HEK293 (cell line): ENCODE results near the gene CACNG7.

Source experiments
- CTCF ChIA-PET: fragments of 350-600 bp; formaldehyde crosslinking; extraction: SDS; loops from one replicate; lab custom pipeline; 2021; ENCODE audit warnings: antibody characterized with exemption; lab: Yijun Ruan, JAX
- POLR2A ChIA-PET: fragments of 300-600 bp; formaldehyde crosslinking; extraction: SDS; loops from one replicate; lab custom pipeline; 2020; ENCODE audit warnings: antibody characterized with exemption, inconsistent platforms; lab: Yijun Ruan, JAX
- H3K27ac ChIP-seq: fragments of 200-500 bp; sonication (Bioruptor generic); 2 replicates; pipeline ENCODE4 v1.5.1; 2014; ENCODE audit warnings: low read depth, low read length, control low read depth, inconsistent platforms; ENCODE audit errors: extremely low read depth
- H3K36me3 ChIP-seq, 2 experiments: fragments of 200-500 bp in 1 of 2; sonication (Bioruptor generic) in 1 of 2; 1 replicate in 1 of 2; 2 replicates in 1 of 2; pipeline ENCODE4 v1.5.1; 2014 to 2017; ENCODE audit warnings: inconsistent platforms in 2 of 2, low read length in 2 of 2; ENCODE audit not compliant: control insufficient read depth in 2 of 2, insufficient read depth in 1 of 2
- H3K4me1 ChIP-seq: fragments of 200-500 bp; sonication (Bioruptor generic); 2 replicates; pipeline ENCODE4 v1.5.1; 2014; ENCODE audit warnings: mild to moderate bottlenecking, low read length, inconsistent platforms; ENCODE audit not compliant: control insufficient read depth, insufficient read depth
- H3K4me3 ChIP-seq: 2 replicates; pipeline ENCODE4 v1.5.1; 2011; ENCODE audit warnings: low read depth, mild to moderate bottlenecking, control low read depth, low read length, moderate library complexity
- H3K9me3 ChIP-seq: fragments of 200-500 bp; sonication (Bioruptor generic); 2 replicates; pipeline ENCODE4 v1.5.1; 2014; ENCODE audit warnings: low read depth, low read length, inconsistent platforms; ENCODE audit not compliant: control insufficient read depth, insufficient read depth
- KLF1 ChIP-seq: fragments of 450-650 bp; formaldehyde crosslinking; IDR thresholded peaks from 2 replicates; pipeline ENCODE4 v1.5.1; 2016; ENCODE audit warnings: missing biosample characterization, missing genetic modification characterization
- KLF9 ChIP-seq: fragments of 450-650 bp; formaldehyde crosslinking; IDR thresholded peaks from 2 replicates; pipeline ENCODE4 v1.5.1; 2016; ENCODE audit warnings: missing biosample characterization, missing genetic modification characterization, low read depth
- RBAK ChIP-seq: fragments of 450-650 bp; formaldehyde crosslinking; IDR thresholded peaks from 2 replicates; pipeline ENCODE4 v1.5.1; 2016; ENCODE audit warnings: missing biosample characterization, missing genetic modification characterization
- SALL2 ChIP-seq: fragments of 450-650 bp; formaldehyde crosslinking; IDR thresholded peaks from 2 replicates; pipeline ENCODE4 v1.5.0; 2017; ENCODE audit warnings: missing biosample characterization, mild to moderate bottlenecking, missing genetic modification characterization, borderline replicate concordance
- ZNF10 ChIP-seq: fragments of 450-650 bp; formaldehyde crosslinking; IDR thresholded peaks from 2 replicates; pipeline ENCODE4 v1.5.1; 2017; ENCODE audit warnings: missing biosample characterization, missing genetic modification characterization
- ZNF16 ChIP-seq: fragments of 450-650 bp; formaldehyde crosslinking; IDR thresholded peaks from 2 replicates; pipeline ENCODE4 v1.5.1; 2016; ENCODE audit warnings: low read depth, missing biosample characterization, missing genetic modification characterization
- ZNF221 ChIP-seq: fragments of 450-650 bp; formaldehyde crosslinking; IDR thresholded peaks from 2 replicates; pipeline ENCODE4 v1.5.1; 2017; ENCODE audit warnings: missing biosample characterization, missing genetic modification characterization, borderline replicate concordance
- ZNF23 ChIP-seq: fragments of 450-650 bp; formaldehyde crosslinking; IDR thresholded peaks from 2 replicates; pipeline ENCODE4 v1.5.1; 2016; ENCODE audit warnings: missing biosample characterization, missing genetic modification characterization, borderline replicate concordance
- ZNF266 ChIP-seq: fragments of 450-650 bp; formaldehyde crosslinking; IDR thresholded peaks from 2 replicates; pipeline ENCODE4 v1.5.1; 2016; ENCODE audit warnings: missing biosample characterization, missing genetic modification characterization, low read depth
- ZNF311 ChIP-seq: fragments of 450-650 bp; formaldehyde crosslinking; IDR thresholded peaks from 2 replicates; pipeline ENCODE4 v1.5.1; 2017; ENCODE audit warnings: missing biosample characterization, missing genetic modification characterization, borderline replicate concordance
- ZNF335 ChIP-seq: fragments of 450-650 bp; formaldehyde crosslinking; conservative IDR thresholded peaks from 2 replicates; pipeline ENCODE4 v1.5.1; 2016; ENCODE audit warnings: missing biosample characterization, missing genetic modification characterization
- ZNF423 ChIP-seq: fragments of 450-650 bp; formaldehyde crosslinking; IDR thresholded peaks from 2 replicates; pipeline ENCODE4 v1.5.1; 2016; ENCODE audit warnings: missing biosample characterization, missing genetic modification characterization
- ZNF530 ChIP-seq: fragments of 450-650 bp; formaldehyde crosslinking; IDR thresholded peaks from 2 replicates; pipeline ENCODE4 v1.5.1; 2016; ENCODE audit warnings: low read depth, missing biosample characterization, missing genetic modification characterization
- ZNF677 ChIP-seq: fragments of 450-650 bp; IDR thresholded peaks from 2 replicates; pipeline ENCODE4 v1.5.0; 2018; ENCODE audit warnings: missing biosample characterization, mild to moderate bottlenecking, missing genetic modification characterization, moderate library complexity
- ZNF768 ChIP-seq: fragments of 450-650 bp; formaldehyde crosslinking; IDR thresholded peaks from 2 replicates; pipeline ENCODE4 v1.5.1; 2018; ENCODE audit warnings: missing biosample characterization, mild to moderate bottlenecking, missing genetic modification characterization
- ZSCAN16 ChIP-seq: fragments of 450-650 bp; formaldehyde crosslinking; IDR thresholded peaks from 2 replicates; pipeline ENCODE4 v1.5.1; 2016; ENCODE audit warnings: missing biosample characterization, missing genetic modification characterization
- TF ChIP-seq, protein P1 (sequence below): fragments of 450-650 bp; formaldehyde crosslinking; IDR thresholded peaks from 2 replicates; pipeline ENCODE4 v1.5.1; 2017; ENCODE audit warnings: missing biosample characterization, missing genetic modification characterization
- TF ChIP-seq, protein P2 (sequence below): fragments of 450-650 bp; formaldehyde crosslinking; IDR thresholded peaks from 2 replicates; pipeline ENCODE4 v1.5.1; 2016; ENCODE audit warnings: missing biosample characterization, missing genetic modification characterization

CACNG7 gene

DNA sequence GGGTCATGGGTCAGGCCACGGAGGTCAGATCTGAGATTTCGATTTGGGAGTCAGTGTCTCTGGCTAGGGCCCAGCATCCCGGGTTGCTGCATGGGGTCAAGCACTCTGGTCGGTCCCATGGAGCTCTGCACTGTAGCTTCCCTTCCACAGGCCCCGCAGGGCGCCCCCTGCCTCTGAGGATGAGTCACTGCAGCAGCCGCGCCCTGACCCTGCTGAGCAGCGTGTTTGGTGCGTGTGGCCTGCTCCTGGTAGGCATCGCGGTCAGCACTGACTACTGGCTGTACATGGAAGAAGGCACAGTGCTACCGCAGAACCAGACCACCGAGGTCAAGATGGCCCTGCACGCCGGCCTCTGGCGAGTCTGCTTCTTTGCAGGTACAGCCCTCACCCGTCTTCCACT lies 3.6 kb downstream of the CACNG7 start:
- ChIA-PET POLR2A (interaction anchor here (0.6 kb wide), 1 partner anchor 11 kb away, joined by 3 read pairs; no protein-coding TSS in a partner anchor), CTCF (interaction anchor here (0.5 to 1.4 kb wide), 10 partner anchors 9 to 202 kb away, joined by 3 to 4 read pairs (median 3); no protein-coding TSS in a partner anchor)
- Histone ChIP-seq H3K36me3 (no peaks in the 10 kb centered on the region), H3K27ac (no peak overlapping the region), H3K9me3 (no peaks in the 10 kb centered on the region), H3K4me1 (no peaks in the 10 kb centered on the region), H3K4me3 (no peak overlapping the region)
- TF ChIP-seq ZNF23 (tag by site-specific recombination) (no peak), ZNF423 (tag by site-specific recombination) (no peak), KLF1 (no peak), RBAK (tag by site-specific recombination) (no peak), ZSCAN16 (tag by site-specific recombination) (no peak), ZNF16 (tag by site-specific recombination) (no peak), SALL2 (no peak), ZNF266 (tag by site-specific recombination) (no peak), ZNF677 (tag by site-specific recombination) (no peak), ZNF530 (tag by site-specific recombination) (no peak), ZNF768 (tag by site-specific recombination) (no peak)
- TF ChIP-seq, protein P1, sequence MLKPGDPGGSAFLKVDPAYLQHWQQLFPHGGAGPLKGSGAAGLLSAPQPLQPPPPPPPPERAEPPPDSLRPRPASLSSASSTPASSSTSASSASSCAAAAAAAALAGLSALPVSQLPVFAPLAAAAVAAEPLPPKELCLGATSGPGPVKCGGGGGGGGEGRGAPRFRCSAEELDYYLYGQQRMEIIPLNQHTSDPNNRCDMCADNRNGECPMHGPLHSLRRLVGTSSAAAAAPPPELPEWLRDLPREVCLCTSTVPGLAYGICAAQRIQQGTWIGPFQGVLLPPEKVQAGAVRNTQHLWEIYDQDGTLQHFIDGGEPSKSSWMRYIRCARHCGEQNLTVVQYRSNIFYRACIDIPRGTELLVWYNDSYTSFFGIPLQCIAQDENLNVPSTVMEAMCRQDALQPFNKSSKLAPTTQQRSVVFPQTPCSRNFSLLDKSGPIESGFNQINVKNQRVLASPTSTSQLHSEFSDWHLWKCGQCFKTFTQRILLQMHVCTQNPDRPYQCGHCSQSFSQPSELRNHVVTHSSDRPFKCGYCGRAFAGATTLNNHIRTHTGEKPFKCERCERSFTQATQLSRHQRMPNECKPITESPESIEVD (tag by site-specific recombination): no peak

DNA sequence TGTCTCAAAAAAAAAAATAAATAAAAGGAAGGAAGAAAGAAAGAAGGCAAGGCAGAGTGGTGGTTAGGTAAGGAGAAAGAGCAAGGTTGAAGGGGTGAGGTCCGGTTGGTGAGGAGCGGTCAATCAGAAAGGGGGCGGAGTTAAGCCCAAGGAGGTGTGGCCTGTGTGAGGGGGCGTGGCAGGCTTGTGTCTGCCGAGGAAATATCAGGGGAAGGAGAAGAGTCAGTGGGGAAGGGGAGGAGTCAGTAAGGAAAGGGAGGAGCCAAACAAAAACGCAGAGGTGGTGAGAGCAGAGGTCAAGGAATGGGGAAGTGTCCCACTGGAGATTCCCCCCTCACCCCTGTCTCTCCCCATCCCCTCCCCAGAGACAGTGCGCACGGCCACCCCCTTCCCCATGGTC lies 5.9 kb downstream of the CACNG7 start:
- Histone ChIP-seq H3K4me3 (no peak overlapping the region), H3K36me3 (no peaks in the 10 kb centered on the region), H3K9me3 (no peaks in the 10 kb centered on the region), H3K4me1 (no peaks in the 10 kb centered on the region), H3K27ac (no peak overlapping the region)
- peak; percentile 60; the same call in 1 of the 2 replicates for TF ChIP-seq KLF9 (tag by site-specific recombination)
- TF ChIP-seq ZNF10 (tag by site-specific recombination): peak; percentile 66; the same call in 1 of the 2 replicates
- no peak for TF ChIP-seq ZNF221 (tag by site-specific recombination)
- TF ChIP-seq KLF1: peak; percentile 55; the same call in 1 of the 2 replicates
- TF ChIP-seq, protein P2, sequence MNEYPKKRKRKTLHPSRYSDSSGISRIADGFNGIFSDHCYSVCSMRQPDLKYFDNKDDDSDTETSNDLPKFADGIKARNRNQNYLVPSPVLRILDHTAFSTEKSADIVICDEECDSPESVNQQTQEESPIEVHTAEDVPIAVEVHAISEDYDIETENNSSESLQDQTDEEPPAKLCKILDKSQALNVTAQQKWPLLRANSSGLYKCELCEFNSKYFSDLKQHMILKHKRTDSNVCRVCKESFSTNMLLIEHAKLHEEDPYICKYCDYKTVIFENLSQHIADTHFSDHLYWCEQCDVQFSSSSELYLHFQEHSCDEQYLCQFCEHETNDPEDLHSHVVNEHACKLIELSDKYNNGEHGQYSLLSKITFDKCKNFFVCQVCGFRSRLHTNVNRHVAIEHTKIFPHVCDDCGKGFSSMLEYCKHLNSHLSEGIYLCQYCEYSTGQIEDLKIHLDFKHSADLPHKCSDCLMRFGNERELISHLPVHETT (tag by site-specific recombination): no peak
- ChIA-PET POLR2A (no interaction called here), CTCF (interaction anchor here (0.7 kb wide), 1 partner anchor 100 kb away, joined by 4 read pairs; no protein-coding TSS in a partner anchor)

DNA sequence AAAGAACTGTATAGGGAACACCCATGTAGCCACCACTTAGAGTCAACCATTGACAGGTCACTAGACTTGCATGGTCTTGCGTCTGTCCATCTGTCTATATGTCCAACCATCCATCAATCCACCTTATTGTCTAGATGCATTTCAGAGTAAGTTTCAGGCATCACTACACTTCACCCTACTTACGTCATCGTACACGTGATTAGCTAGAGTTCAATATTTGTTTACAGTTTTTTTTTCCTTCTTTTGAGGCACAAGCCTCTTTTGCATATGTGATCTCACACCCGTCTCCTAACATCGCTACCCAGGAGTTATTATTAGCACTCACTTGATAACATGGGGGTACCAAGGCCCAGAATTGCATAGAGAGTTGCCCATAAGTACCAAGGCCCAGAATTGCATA lies 6.9 kb downstream of the CACNG7 start:
- no peaks in the 10 kb centered on the region for H3K9me3 ChIP-seq
- H3K4me1 ChIP-seq: no peaks in the 10 kb centered on the region
- H3K4me3 ChIP-seq: no peak overlapping the region
- H3K27ac ChIP-seq: no peak overlapping the region
- TF ChIP-seq ZNF335 (0 out of 2 replicates have a peak, but pooled peaks have one; percentile 27), ZNF311 (no peak)
- ChIA-PET CTCF (interaction anchor here (0.6 kb wide), 1 partner anchor 39 kb away, joined by 4 read pairs; no protein-coding TSS in a partner anchor), POLR2A (no interaction called here)
- no peaks in the 10 kb centered on the region for H3K36me3 ChIP-seq
